Peyer's patch (tissue), 4 donors: ENCODE measurements around the gene GAB1.

Source experiments
- POLR2A ChIP-seq, 2 donors: fragments of 450-650 bp; IDR thresholded peaks; one replicate each; pipeline ENCODE4 v1.5.1; 2017; ENCODE audit warnings: antibody characterized with exemption in 2 of 2, mild to moderate bottlenecking in 2 of 2, moderate library complexity in 2 of 2
- TF ChIP-seq, protein P1 (sequence below), 6 experiments: fragments of 450-650 bp in 4 of 6; fragments of 200-600 bp in 2 of 6; sonication (generic) in 1 of 6; IDR thresholded peaks; one replicate each; pipeline ENCODE4 v1.5.1; 2017 to 2019; ENCODE audit warnings: antibody characterized with exemption in 6 of 6, mild to moderate bottlenecking in 3 of 6, moderate library complexity in 1 of 6

DNA sequence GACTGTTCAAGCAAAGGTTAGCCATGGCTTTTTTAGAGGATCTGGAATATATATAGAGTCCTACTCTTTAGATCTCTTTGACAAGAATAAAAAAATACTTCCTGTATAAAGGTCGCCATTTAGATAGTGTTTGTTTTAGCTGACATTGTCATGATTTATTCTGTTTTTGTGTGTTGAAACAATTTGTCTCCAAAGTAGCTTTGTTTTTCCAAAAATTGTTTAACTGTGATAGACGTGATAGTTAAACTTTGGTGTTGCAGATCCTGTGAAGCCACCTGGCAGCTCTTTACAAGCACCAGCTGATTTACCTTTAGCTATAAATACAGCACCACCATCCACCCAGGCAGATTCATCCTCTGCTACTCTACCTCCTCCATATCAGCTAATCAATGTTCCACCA is 96.6 kb downstream of the GAB1 start:
- TF ChIP-seq, protein P1, sequence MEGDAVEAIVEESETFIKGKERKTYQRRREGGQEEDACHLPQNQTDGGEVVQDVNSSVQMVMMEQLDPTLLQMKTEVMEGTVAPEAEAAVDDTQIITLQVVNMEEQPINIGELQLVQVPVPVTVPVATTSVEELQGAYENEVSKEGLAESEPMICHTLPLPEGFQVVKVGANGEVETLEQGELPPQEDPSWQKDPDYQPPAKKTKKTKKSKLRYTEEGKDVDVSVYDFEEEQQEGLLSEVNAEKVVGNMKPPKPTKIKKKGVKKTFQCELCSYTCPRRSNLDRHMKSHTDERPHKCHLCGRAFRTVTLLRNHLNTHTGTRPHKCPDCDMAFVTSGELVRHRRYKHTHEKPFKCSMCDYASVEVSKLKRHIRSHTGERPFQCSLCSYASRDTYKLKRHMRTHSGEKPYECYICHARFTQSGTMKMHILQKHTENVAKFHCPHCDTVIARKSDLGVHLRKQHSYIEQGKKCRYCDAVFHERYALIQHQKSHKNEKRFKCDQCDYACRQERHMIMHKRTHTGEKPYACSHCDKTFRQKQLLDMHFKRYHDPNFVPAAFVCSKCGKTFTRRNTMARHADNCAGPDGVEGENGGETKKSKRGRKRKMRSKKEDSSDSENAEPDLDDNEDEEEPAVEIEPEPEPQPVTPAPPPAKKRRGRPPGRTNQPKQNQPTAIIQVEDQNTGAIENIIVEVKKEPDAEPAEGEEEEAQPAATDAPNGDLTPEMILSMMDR (IDR thresholded peaks at IDR 0.05) = no peak
- TF ChIP-seq POLR2A (IDR thresholded peaks at IDR 0.05) = no peak
